Stimulated activated CD8-positive, alpha-beta memory T cell treated with anti-CD3 and anti-CD28 coated beads, Interleukin-7, amount 100 ng/mL, for 1 hour (primary cell): Measurements from ENCODE around the gene PROB1.
"Not testable (repeated sequence)": the region's sequence is repeated elsewhere in the genome, so short reads cannot be mapped to it uniquely, and the experiment has no call there.

Source experiments
- DNase-seq, 2 donors: peaks; one replicate each; pipeline ENCODE4 v3.0.0-alpha.2; 2020; ENCODE audit warnings: low read depth in 2 of 2

The PROB1 gene

GRCh38 chr5:139394654-139395566 is at the start of gene PROB1:
TSS of gene PROB1 (minus strand) at chr5:139395104. CDS start at chr5:139395081, 23 bp downstream.
- DNase-seq: no peak

GRCh38 chr5:139443831-139444453 is 49.0 kb upstream of the PROB1 start:
- DNase-seq: no peak

- not testable (repeated sequence) for DNase-seq
Observed at GRCh38 chr5:139440416-139440815, 45.5 kb upstream of the PROB1 start.

- DNase-seq: peak; percentile 67 to 79
Observed at GRCh38 chr5:139439013-139439903, 44.4 kb upstream of the PROB1 start, which contains the start of gene DNAJC18. TSS of gene DNAJC18 (minus strand) at chr5:139439525. CDS start at chr5:139439445, 80 bp downstream.

- no peak for DNase-seq
Observed at GRCh38 chr5:139438707-139439012, 43.8 kb upstream of the PROB1 start.

GRCh38 chr5:139435676-139436075 is 40.8 kb upstream of the PROB1 start:
- DNase-seq: no peak

GRCh38 chr5:139431706-139432105 is 36.8 kb upstream of the PROB1 start:
- DNase-seq: no peak

GRCh38 chr5:139430015-139430414 is 35.1 kb upstream of the PROB1 start:
- no peak for DNase-seq

GRCh38 chr5:139426203-139426885 is 31.4 kb upstream of the PROB1 start:
- DNase-seq: no peak

- DNase-seq: no peak
Observed at GRCh38 chr5:139425497-139425896, 30.6 kb upstream of the PROB1 start.

- no peak for DNase-seq
Observed at GRCh38 chr5:139422307-139422893, 27.5 kb upstream of the PROB1 start.

- no peak for DNase-seq
Observed at GRCh38 chr5:139419226-139420192, 24.6 kb upstream of the PROB1 start.

GRCh38 chr5:139418793-139419192 is 23.9 kb upstream of the PROB1 start:
- no peak for DNase-seq

- no peak for DNase-seq
Observed at GRCh38 chr5:139417214-139417613, 22.3 kb upstream of the PROB1 start.

GRCh38 chr5:139416651-139417050 is 21.7 kb upstream of the PROB1 start:
- no peak for DNase-seq

GRCh38 chr5:139415869-139416268 is 21.0 kb upstream of the PROB1 start:
- no peak for DNase-seq

- DNase-seq: no peak
Observed at GRCh38 chr5:139415221-139415861, 20.4 kb upstream of the PROB1 start.

- no peak for DNase-seq
Observed at GRCh38 chr5:139414581-139415130, 19.8 kb upstream of the PROB1 start.

- no peak for DNase-seq
Observed at GRCh38 chr5:139413963-139414362, 19.1 kb upstream of the PROB1 start.
